ENCODE results near the gene FBF1. TPM values are rescaled to one million over a fixed set of nuclear protein-coding genes. Genes with fewer than 3 reads are reported as not detected.
A peak's percentile ranks its signal among the peaks of the same experiment; 100 is the strongest.

Gene FBF1
- total RNA-seq, 2 donors from 2014 or later = 2.6 to 4.2 TPM

DNA sequence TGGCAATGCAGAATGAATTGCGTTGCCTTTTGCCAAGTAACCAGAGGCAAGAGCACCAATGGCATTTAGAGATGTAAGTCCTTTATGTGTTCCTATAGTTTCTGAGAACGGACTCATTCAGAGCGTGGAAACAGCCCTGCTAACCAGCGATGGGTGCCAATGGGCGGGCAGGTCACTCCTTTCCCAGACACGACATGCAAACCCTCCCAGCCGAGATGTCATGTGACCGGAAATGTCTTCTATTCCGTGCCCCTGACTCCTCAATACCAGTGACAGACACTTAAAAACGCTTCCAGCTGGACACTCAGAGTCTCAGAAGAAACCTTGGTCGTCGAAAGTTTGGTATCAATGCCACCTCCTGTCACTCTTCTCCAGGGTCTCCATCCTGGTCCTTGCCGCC is 3.2 kb downstream of the FBF1 start:
- no peak for ATAC-seq
- TF ChIP-seq, protein P1, sequence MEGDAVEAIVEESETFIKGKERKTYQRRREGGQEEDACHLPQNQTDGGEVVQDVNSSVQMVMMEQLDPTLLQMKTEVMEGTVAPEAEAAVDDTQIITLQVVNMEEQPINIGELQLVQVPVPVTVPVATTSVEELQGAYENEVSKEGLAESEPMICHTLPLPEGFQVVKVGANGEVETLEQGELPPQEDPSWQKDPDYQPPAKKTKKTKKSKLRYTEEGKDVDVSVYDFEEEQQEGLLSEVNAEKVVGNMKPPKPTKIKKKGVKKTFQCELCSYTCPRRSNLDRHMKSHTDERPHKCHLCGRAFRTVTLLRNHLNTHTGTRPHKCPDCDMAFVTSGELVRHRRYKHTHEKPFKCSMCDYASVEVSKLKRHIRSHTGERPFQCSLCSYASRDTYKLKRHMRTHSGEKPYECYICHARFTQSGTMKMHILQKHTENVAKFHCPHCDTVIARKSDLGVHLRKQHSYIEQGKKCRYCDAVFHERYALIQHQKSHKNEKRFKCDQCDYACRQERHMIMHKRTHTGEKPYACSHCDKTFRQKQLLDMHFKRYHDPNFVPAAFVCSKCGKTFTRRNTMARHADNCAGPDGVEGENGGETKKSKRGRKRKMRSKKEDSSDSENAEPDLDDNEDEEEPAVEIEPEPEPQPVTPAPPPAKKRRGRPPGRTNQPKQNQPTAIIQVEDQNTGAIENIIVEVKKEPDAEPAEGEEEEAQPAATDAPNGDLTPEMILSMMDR (IDR thresholded peaks at IDR 0.05) = no peak
- TF ChIP-seq POLR2A (IDR thresholded peaks at IDR 0.05) = no peak
- Histone ChIP-seq H3K9me3 (no peaks in the 10 kb centered on the region), H3K27ac (no peak overlapping the region), H3K4me3 (no peak overlapping the region), H3K27me3 (no peaks in the 10 kb centered on the region), H3K4me1 (peaks cover 14% of the 10 kb centered on the region), H3K36me3 (replicated peaks in 1 of 2; ENCODE audit: insufficient read depth in 1 of 2, low read depth in 2 of 2) (no peaks in the 10 kb centered on the region)
- WGBS, 2 donors = 89 to 94% methylated on average over 13 of the region's 13 CpGs
- no peak for DNase-seq
- intact Hi-C loops (cut with DNase I) = no loop called here

DNA sequence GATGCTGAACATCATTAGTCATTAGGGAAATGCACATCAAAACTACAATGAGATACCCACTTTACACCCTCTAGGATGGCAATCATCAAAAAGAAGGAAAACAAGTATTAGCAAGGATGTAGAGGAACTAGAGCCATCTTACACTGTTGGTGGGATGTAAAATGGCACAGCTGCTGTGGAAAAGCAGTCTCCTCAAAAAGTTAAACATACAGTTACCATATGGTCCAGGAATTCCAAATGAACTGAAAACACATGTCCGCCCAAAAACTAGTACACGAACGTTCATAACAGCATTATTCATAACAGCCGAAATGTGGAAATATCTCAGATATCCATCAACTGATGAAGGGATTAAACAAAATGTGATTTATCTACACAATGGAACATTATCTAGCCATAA is 7.0 kb downstream of the FBF1 start:
- Histone ChIP-seq H3K27me3 (no peaks in the 10 kb centered on the region), H3K4me3 (no peak overlapping the region), H3K27ac (no peak overlapping the region), H3K9me3 (no peaks in the 10 kb centered on the region), H3K36me3 (replicated peaks in 1 of 2; ENCODE audit: insufficient read depth in 1 of 2, low read depth in 2 of 2) (no peaks in the 10 kb centered on the region), H3K4me1 (no peaks in the 10 kb centered on the region)
- intact Hi-C loops (cut with DNase I) = no loop called here
- ATAC-seq (no peak), DNase-seq (no peak)
- 80 to 85% methylated on average over 4 of the region's 4 CpGs for WGBS, 2 donors
- TF ChIP-seq POLR2A (IDR thresholded peaks at IDR 0.05) = no peak

DNA sequence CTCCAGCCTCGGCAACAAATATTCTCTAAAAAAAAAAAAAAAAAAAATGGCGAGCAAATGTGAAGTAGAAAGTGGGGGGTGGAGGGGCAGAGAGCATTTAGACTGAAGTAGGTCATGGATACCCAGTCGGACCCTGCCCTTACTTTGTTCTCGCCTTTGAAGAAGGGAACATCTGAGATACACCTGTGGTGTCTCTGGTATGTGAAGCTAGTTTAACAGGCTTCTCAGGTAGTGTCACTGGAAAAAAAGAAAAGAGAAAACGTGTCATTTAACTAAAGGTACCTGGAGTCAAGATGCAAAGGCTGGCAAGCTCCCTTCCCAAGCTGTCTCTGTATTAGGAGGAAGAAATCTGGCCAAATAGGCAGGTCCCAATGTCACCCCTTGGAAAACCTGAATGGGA is 8.0 kb downstream of the FBF1 start:
- 86 to 89% methylated on average over 5 of the region's 5 CpGs for WGBS, 2 donors
- no peak for ATAC-seq
- Histone ChIP-seq H3K4me3 (no peak overlapping the region), H3K27me3 (no peaks in the 10 kb centered on the region), H3K36me3 (replicated peaks in 1 of 2; ENCODE audit: insufficient read depth in 1 of 2, low read depth in 2 of 2) (no peaks in the 10 kb centered on the region), H3K9me3 (no peaks in the 10 kb centered on the region), H3K4me1 (no peaks in the 10 kb centered on the region), H3K27ac (no peak overlapping the region)
- intact Hi-C loops (cut with DNase I) = no loop called here
- DNase-seq = no peak
- TF ChIP-seq, protein P1 (IDR thresholded peaks at IDR 0.05) = no peak
- no peak for TF ChIP-seq POLR2A (IDR thresholded peaks at IDR 0.05)

DNA sequence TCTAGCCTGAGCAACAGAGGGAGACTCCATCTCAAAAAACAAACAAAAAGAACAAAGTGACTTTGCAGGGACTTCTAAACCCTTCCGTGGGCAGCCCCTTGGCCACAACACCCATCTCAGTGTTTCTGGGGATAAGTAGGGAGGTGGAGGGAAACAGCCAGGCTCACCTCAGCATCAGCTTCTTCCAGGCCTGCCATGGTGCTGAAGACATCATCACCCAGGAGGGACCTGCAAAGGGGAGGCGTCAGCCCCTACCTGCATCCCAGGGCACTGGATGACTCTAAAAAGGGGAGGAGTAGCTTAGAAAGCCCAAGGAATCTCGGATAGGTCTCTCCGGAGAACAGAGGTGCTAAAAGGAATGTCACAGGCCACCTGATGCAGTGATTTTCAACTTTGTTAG is 9.8 kb downstream of the FBF1 start:
- DNase-seq = no peak
- intact Hi-C loops (cut with DNase I) = no loop called here
- Histone ChIP-seq H3K27ac (no peak overlapping the region), H3K9me3 (no peaks in the 10 kb centered on the region), H3K36me3 (replicated peaks in 1 of 2; ENCODE audit: insufficient read depth in 1 of 2, low read depth in 2 of 2) (no peaks in the 10 kb centered on the region), H3K4me3 (no peak overlapping the region), H3K27me3 (no peaks in the 10 kb centered on the region), H3K4me1 (no peaks in the 10 kb centered on the region)
- WGBS, 2 donors = 88 to 100% methylated on average over 1 to 4 of the region's 4 CpGs
- no peak for TF ChIP-seq POLR2A (IDR thresholded peaks at IDR 0.05)
- TF ChIP-seq, protein P1 (IDR thresholded peaks at IDR 0.05) = no peak
- no peak for ATAC-seq

DNA sequence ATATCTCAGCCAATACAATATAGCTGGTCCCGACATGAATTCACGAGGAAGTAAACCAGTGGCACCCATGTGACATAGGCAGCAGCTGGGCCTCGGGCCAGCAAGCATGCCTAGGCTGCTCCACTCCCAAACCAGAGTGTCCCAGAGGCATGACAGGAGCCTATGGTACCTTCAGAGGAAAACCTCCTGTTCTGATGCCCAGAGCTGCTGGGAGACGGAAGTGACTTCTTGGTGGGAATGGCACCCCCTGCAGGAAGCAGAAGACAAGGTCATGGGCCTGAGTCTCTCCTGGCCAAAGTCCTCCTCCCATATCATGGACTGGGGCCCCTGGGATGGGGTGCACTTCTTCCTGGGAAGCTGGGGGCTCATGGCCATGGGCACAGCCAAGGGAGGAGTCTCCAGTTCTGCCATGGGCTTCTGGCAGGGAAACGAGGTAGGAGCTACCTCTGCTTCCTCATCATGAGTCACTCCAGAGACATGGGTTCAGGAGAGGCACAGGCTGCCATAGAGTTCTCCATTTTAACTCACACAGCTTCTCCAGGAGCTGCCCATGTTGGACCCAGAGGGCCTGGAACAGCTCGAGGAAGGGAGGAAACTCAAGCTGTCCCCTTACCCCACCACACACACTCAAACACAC is 13.4 kb downstream of the FBF1 start:
- peak in 2 of 4 donors; percentile 33 for DNase-seq
- H3K27me3 ChIP-seq = no peaks in the 10 kb centered on the region
- intact Hi-C loops (cut with DNase I) = no loop called here
- H3K9me3 ChIP-seq = no peaks in the 10 kb centered on the region
- no peak overlapping the region for H3K27ac ChIP-seq
- H3K36me3 ChIP-seq (replicated peaks in 1 of 2; ENCODE audit: insufficient read depth in 1 of 2, low read depth in 2 of 2) = no peaks in the 10 kb centered on the region
- TF ChIP-seq, protein P1 (IDR thresholded peaks at IDR 0.05) = peak in 3 of 7 experiments; percentile 16 to 27 (median 27)
- no peak for TF ChIP-seq POLR2A (IDR thresholded peaks at IDR 0.05)
- ATAC-seq = no peak
- no peaks in the 10 kb centered on the region for H3K4me1 ChIP-seq
- WGBS, 2 donors = 62 to 76% methylated on average over 5 to 6 of the region's 6 CpGs
- H3K4me3 ChIP-seq = no peak overlapping the region
